GM19452 (cell line): ENCODE data around the gene CFAP299.
"Not testable (repeated sequence)": the region's sequence is repeated elsewhere in the genome, so short reads cannot be mapped to it uniquely, and the experiment has no call there.

Experiments
- ATAC-seq: cut with Tn5 transposase; IDR thresholded peaks from one replicate; pipeline ENCODE4 v1.9.1; 2021; ENCODE audit not compliant: unreplicated experiment

CFAP299 gene

GRCh38 chr4:80705311-80705710, 369.8 kb downstream of the CFAP299 start:
- ATAC-seq = no peak

- ATAC-seq = no peak
Observed at GRCh38 chr4:80709082-80709869, 373.7 kb downstream of the CFAP299 start.

GRCh38 chr4:80710748-80711451, 375.4 kb downstream of the CFAP299 start:
- no peak for ATAC-seq

- no peak for ATAC-seq
Observed at GRCh38 chr4:80711956-80712355, 376.4 kb downstream of the CFAP299 start.

GRCh38 chr4:80713409-80713808, 377.9 kb downstream of the CFAP299 start:
- ATAC-seq = no peak

GRCh38 chr4:80717204-80717603, 381.7 kb downstream of the CFAP299 start:
- ATAC-seq = no peak

GRCh38 chr4:80726471-80726870, 390.9 kb downstream of the CFAP299 start:
- ATAC-seq = no peak

- ATAC-seq = no peak
Observed at GRCh38 chr4:80730158-80730557, 394.6 kb downstream of the CFAP299 start.

- no peak for ATAC-seq
Observed at GRCh38 chr4:80731436-80731835, 395.9 kb downstream of the CFAP299 start.

- ATAC-seq = no peak
Observed at GRCh38 chr4:80732010-80732409, 396.5 kb downstream of the CFAP299 start.

GRCh38 chr4:80740375-80740774, 404.8 kb downstream of the CFAP299 start:
- ATAC-seq = no peak

- ATAC-seq = not testable (repeated sequence)
Observed at GRCh38 chr4:80749558-80749957, 414.0 kb downstream of the CFAP299 start.

GRCh38 chr4:80751200-80751599, 415.7 kb downstream of the CFAP299 start:
- no peak for ATAC-seq

- ATAC-seq = no peak
Observed at GRCh38 chr4:80767944-80768343, 432.4 kb downstream of the CFAP299 start.

GRCh38 chr4:80776168-80776567, 440.6 kb downstream of the CFAP299 start:
- ATAC-seq = no peak

GRCh38 chr4:80781431-80781830, 445.9 kb downstream of the CFAP299 start:
- ATAC-seq = no peak

- no peak for ATAC-seq
Observed at GRCh38 chr4:80787306-80787705, 451.8 kb downstream of the CFAP299 start.

GRCh38 chr4:80788798-80789197, 453.3 kb downstream of the CFAP299 start:
- no peak for ATAC-seq

GRCh38 chr4:80790152-80790551, 454.6 kb downstream of the CFAP299 start:
- ATAC-seq = no peak

- ATAC-seq = not testable (repeated sequence)
Observed at GRCh38 chr4:80793660-80794059, 458.1 kb downstream of the CFAP299 start.

- no peak for ATAC-seq
Observed at GRCh38 chr4:80798082-80798481, 462.6 kb downstream of the CFAP299 start.

- ATAC-seq = not testable (repeated sequence)
Observed at GRCh38 chr4:80800719-80801118, 465.2 kb downstream of the CFAP299 start.
